HG03066 (cell line): ENCODE measurements around the gene SATB1.
"Not testable (repeated sequence)": the region's sequence is repeated elsewhere in the genome, so short reads cannot be mapped to it uniquely, and the experiment has no call there.

Experiments
- ATAC-seq: cut with Tn5 transposase; IDR thresholded peaks from one replicate; pipeline ENCODE4 v1.9.1; 2021; ENCODE audit warnings: low read depth; ENCODE audit not compliant: unreplicated experiment

Gene SATB1

GRCh38 chr3:18424729-18425640, at the start of gene SATB1:
Gene SATB1 (minus strand): TSS chr3:18425339. CDS start chr3:18420967, 4,372 bp downstream.
- peak; percentile 54 for ATAC-seq

GRCh38 chr3:18474202-18474601, 49.1 kb upstream of the SATB1 start:
- no peak for ATAC-seq

- no peak for ATAC-seq
These were observed 44.6 kb upstream of the SATB1 start for GRCh38 chr3:18469775-18470174.

GRCh38 chr3:18466136-18466535, 41.0 kb upstream of the SATB1 start:
- ATAC-seq, result no peak

GRCh38 chr3:18454766-18455165, 29.6 kb upstream of the SATB1 start:
- no peak for ATAC-seq

GRCh38 chr3:18449618-18450017, 24.5 kb upstream of the SATB1 start:
- ATAC-seq, result not testable (repeated sequence)

- no peak for ATAC-seq
These were observed 22.6 kb upstream of the SATB1 start for GRCh38 chr3:18447720-18448119.

GRCh38 chr3:18446149-18446825, 21.1 kb upstream of the SATB1 start:
- no peak for ATAC-seq

- ATAC-seq, result no peak
These were observed 20.4 kb upstream of the SATB1 start for GRCh38 chr3:18445401-18446148.

GRCh38 chr3:18444595-18445400, 19.7 kb upstream of the SATB1 start:
- peak; percentile 71 for ATAC-seq

GRCh38 chr3:18443665-18444594, 18.8 kb upstream of the SATB1 start:
- no peak for ATAC-seq

GRCh38 chr3:18442756-18443664, 17.9 kb upstream of the SATB1 start:
- no peak for ATAC-seq

- ATAC-seq, result no peak
These were observed 16.4 kb upstream of the SATB1 start for GRCh38 chr3:18441551-18441950.

- no peak for ATAC-seq
These were observed 15.1 kb upstream of the SATB1 start for GRCh38 chr3:18440066-18440722.

- no peak for ATAC-seq
These were observed 14.1 kb upstream of the SATB1 start for GRCh38 chr3:18439281-18439680.

- no peak for ATAC-seq
These were observed 13.4 kb upstream of the SATB1 start for GRCh38 chr3:18438586-18438985.

- ATAC-seq, result no peak
These were observed 11.1 kb upstream of the SATB1 start for GRCh38 chr3:18436213-18436612.

- no peak for ATAC-seq
These were observed 9.6 kb upstream of the SATB1 start for GRCh38 chr3:18434711-18435110.
